ENCODE measurements around the gene B3GNT5. TPM values are rescaled to one million over a fixed set of nuclear protein-coding genes. Genes with fewer than 3 reads are reported as not detected.
A peak's percentile ranks its signal among the peaks of the same experiment; 100 is the strongest.

Gene B3GNT5
- total and polyA plus RNA-seq, 2 experiments from 2014 or later, result 0.69 to 1.7 TPM

GRCh38 chr3:183261151-183261724 is 8.2 kb downstream of the B3GNT5 start:
- Histone ChIP-seq H3K4me1 (ENCODE audit: low read depth) (no peaks in the 10 kb centered on the region), H3K9me3 (ENCODE audit: low read depth) (no peaks in the 10 kb centered on the region), H3K4me3 (no peak overlapping the region), H3K27me3 (peaks cover 3% of the 10 kb centered on the region), H3K36me3 (no peaks in the 10 kb centered on the region), H3K27ac (no peak overlapping the region)
- no peak for DNase-seq (ENCODE audit: low read depth in 1 of 2, low spot score in 1 of 2)
- TF ChIP-seq, protein P1, sequence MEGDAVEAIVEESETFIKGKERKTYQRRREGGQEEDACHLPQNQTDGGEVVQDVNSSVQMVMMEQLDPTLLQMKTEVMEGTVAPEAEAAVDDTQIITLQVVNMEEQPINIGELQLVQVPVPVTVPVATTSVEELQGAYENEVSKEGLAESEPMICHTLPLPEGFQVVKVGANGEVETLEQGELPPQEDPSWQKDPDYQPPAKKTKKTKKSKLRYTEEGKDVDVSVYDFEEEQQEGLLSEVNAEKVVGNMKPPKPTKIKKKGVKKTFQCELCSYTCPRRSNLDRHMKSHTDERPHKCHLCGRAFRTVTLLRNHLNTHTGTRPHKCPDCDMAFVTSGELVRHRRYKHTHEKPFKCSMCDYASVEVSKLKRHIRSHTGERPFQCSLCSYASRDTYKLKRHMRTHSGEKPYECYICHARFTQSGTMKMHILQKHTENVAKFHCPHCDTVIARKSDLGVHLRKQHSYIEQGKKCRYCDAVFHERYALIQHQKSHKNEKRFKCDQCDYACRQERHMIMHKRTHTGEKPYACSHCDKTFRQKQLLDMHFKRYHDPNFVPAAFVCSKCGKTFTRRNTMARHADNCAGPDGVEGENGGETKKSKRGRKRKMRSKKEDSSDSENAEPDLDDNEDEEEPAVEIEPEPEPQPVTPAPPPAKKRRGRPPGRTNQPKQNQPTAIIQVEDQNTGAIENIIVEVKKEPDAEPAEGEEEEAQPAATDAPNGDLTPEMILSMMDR (IDR thresholded peaks at IDR 0.05; ENCODE audit: low read depth, low read length), result no peak

DNA sequence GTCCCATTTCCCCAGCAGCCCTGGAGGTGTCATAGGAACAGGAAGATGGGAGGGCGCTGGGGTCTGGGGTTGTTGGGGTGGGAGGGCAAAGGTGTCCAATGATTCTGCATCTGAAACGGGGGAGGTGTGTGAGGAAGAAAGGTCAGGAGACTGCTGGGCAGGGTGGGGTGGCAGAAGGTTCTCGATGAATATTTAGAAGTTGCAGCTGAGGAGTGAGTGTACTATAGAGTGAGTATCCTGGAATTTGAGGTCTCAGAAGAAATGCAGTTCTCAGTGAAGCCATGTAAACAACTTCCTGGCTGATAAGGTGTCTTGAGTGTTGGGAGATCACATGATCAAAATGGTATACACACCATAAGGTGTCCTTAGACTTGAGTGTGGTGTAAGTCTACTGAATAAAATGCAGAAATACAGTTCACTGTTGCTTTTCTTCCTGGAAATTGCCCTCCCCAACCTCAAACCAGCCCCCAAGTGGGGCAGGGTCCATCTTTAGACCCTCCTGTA is 9.9 kb downstream of the B3GNT5 start:
- no peaks in the 10 kb centered on the region for H3K36me3 ChIP-seq
- no peak overlapping the region for H3K4me3 ChIP-seq
- H3K27me3 ChIP-seq, result no peaks in the 10 kb centered on the region
- DNase-seq (ENCODE audit: low read depth in 1 of 2, low spot score in 1 of 2), result no peak
- H3K4me1 ChIP-seq (ENCODE audit: low read depth), result no peaks in the 10 kb centered on the region
- H3K9me3 ChIP-seq (ENCODE audit: low read depth), result no peaks in the 10 kb centered on the region
- no peak overlapping the region for H3K27ac ChIP-seq
- TF ChIP-seq, protein P1 (IDR thresholded peaks at IDR 0.05; ENCODE audit: low read depth, low read length), result no peak

DNA sequence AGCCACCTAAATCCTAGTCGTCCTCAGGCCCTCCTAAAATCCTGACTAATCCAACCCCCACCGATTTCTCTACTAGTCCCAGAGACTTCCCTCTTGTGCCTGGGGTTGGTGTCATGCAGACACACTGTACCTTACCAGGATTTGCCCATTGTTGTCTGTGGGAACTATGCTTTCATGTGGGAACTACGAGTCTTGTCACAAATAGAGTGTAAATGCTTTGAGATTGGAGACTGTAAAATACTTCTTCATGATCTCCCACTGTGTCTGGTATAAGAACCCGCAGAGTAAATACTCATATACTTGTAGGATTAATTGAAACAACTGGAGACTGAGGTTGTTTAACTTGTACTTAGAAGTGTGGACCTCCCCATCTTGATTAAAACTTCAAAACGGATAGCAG is 11.2 kb downstream of the B3GNT5 start:
- Histone ChIP-seq H3K4me1 (ENCODE audit: low read depth) (no peaks in the 10 kb centered on the region), H3K4me3 (no peak overlapping the region), H3K36me3 (no peaks in the 10 kb centered on the region), H3K27me3 (no peaks in the 10 kb centered on the region), H3K27ac (no peak overlapping the region), H3K9me3 (ENCODE audit: low read depth) (no peaks in the 10 kb centered on the region)
- DNase-seq (ENCODE audit: low read depth in 1 of 2, low spot score in 1 of 2), result no peak
- TF ChIP-seq, protein P1 (IDR thresholded peaks at IDR 0.05; ENCODE audit: low read depth, low read length), result no peak

DNA sequence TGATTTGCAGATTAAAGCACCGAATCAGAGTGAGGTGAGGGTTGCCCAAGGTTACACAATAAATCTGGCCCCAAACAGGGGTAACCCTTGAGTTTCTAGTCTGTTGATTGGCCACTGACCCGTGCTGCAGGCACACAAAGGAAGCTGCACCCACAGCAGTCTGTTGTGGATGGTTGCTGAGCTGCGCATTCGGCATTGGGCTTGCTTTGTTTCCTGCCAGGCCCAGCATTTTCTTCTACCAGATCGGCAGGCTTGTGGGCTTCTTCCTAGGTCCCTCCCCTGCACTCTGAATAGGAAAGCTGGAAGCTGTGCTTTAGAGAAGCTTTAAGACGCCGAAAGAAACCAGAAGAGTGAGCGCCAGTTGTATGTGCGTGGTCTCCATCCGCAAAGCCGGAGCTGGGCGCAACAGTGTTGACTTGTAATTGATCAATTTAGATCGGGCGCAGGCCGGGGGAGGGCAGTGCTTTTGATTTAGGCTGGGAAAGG is 12.1 kb downstream of the B3GNT5 start:
- no peaks in the 10 kb centered on the region for H3K27me3 ChIP-seq
- H3K4me1 ChIP-seq (ENCODE audit: low read depth), result no peaks in the 10 kb centered on the region
- no peaks in the 10 kb centered on the region for H3K36me3 ChIP-seq
- no peaks in the 10 kb centered on the region for H3K9me3 ChIP-seq (ENCODE audit: low read depth)
- TF ChIP-seq, protein P1 (IDR thresholded peaks at IDR 0.05; ENCODE audit: low read depth, low read length), result no peak
- H3K27ac ChIP-seq, result no peak overlapping the region
- no peak overlapping the region for H3K4me3 ChIP-seq
- peak in 1 of 2 donors; percentile 77 for DNase-seq (ENCODE audit: low read depth in 1 of 2, low spot score in 1 of 2)

- peak in 1 of 2 donors; percentile 66 for DNase-seq (ENCODE audit: low read depth in 1 of 2, low spot score in 1 of 2)
- H3K4me3 ChIP-seq, result no peak overlapping the region
- H3K4me1 ChIP-seq (ENCODE audit: low read depth), result no peaks in the 10 kb centered on the region
- no peaks in the 10 kb centered on the region for H3K9me3 ChIP-seq (ENCODE audit: low read depth)
- H3K27ac ChIP-seq, result no peak overlapping the region
- no peaks in the 10 kb centered on the region for H3K27me3 ChIP-seq
- TF ChIP-seq, protein P1 (IDR thresholded peaks at IDR 0.05; ENCODE audit: low read depth, low read length), result no peak
- no peaks in the 10 kb centered on the region for H3K36me3 ChIP-seq
These were observed 12.9 kb downstream of the B3GNT5 start for GRCh38 chr3:183265834-183266417.
